ENCODE data around the gene GGT7. TPM values are rescaled to one million over a fixed set of nuclear protein-coding genes. Genes with fewer than 3 reads are reported as not detected.
A peak's percentile ranks its signal among the peaks of the same experiment; 100 is the strongest.
"Not testable (repeated sequence)": the region's sequence is repeated elsewhere in the genome, so short reads cannot be mapped to it uniquely, and the experiment has no call there.

Gene GGT7
- total RNA-seq, 1 donor from 2014 or later: 19.0 TPM

DNA sequence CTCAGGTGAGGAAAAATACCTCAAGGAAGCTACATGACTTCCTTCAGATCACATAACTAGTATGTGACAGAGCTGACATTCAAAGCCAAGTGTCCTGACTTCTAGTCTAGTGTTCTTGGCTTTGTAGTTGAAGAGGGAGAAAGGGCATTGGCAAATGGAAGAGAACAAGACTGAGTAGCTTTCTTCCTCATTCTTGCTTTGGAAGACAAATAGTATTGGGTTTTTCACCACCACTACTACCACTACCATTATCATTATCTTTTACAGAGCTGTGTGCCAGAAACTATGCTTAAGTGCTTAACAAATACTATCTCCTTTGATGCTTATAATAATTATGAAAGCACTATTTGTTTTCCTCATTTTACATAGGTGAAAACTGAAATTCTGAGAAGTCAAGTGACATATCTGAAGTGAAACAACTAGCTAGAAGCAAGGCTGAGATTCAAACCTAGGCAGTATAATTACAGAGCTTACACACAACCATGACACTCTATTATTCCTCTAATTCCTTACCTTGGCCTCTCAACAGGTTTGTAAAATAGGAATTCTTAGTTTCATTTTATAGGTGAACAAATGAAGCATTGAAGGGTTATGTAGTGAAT is 10.5 kb upstream of the GGT7 start:
- no peak for DNase-seq

GRCh38 chr20:34881689-34882088 is 9.0 kb upstream of the GGT7 start:
- no peak for DNase-seq

GRCh38 chr20:34880971-34881370 is 8.3 kb upstream of the GGT7 start:
- DNase-seq: not testable (repeated sequence)

DNA sequence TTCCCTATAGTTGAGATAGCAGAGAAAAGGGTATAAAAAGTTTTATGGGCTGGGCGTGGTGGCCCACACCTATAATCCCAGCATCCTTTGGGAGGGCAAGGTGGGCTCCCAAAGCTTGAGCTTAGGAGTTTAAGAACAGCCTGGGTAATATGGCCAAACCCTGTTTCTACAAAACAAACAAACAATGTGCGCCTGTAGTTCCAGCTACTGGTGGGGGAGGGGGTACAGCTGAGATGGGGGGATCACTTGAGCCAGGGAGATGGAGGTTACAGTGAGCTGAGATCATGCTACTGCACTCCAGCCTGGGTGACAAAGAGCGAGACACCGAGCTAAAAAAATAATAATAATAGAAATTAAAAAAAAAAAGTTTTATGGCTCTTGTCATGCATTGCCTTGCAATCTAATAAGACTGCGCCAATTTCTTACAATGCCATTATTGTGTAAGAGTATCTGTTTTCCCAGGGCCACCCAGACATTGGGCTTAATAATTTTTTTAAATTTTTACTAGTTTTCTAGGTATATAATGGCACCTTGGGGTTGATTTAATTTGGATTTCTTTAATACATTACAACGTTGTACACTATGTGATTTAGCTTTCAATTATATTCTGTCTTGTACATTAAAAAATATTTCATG is 7.7 kb upstream of the GGT7 start:
- DNase-seq: no peak

- peak; percentile 99 for DNase-seq
Measured at GRCh38 chr20:34876406-34877282, 4.0 kb upstream of the GGT7 start, which contains the start of gene ACSS2. ACSS2 (plus strand) TSS chr20:34876612; CDS start chr20:34876646, 34 bp downstream.

DNA sequence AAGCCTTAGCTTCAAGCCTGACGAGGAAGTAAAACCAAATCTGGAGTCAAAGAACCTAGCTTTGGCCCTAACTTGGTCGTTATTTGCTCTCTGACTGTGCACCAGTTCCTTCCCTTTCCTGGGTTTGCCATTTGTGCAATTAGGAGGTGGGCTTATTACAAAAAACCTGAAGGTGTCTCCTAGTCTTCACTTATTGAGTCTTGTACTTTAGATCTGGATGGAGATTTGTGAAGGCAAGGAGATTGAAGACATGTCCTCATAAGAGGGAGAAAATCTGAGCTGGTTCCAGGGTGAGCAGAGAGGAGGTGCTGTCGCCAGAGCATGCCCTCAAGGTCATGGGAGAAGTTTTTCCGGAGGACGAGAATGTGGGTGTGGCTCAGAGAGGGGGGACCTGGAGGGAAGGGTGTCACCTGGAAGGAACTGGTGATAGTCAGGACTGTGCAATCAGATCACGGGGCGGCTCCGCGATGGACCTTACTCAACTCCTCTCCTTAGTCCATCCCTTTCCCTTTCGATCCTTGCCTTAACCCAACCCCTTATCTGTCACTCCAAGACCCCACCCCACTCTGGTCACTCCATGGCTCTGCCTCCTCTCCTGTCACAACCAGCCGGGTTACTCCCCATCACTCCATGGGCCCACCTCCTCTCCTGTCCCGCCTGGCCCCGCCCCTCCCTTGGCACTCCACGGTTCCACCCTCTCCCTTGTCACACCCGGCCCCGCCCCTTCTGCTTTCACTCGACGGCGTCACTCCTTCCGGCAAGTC is 3.2 kb upstream of the GGT7 start:
- DNase-seq: no peak

- peak; percentile 59 for DNase-seq
Measured at GRCh38 chr20:34874094-34874654, 1.5 kb upstream of the GGT7 start.

DNA sequence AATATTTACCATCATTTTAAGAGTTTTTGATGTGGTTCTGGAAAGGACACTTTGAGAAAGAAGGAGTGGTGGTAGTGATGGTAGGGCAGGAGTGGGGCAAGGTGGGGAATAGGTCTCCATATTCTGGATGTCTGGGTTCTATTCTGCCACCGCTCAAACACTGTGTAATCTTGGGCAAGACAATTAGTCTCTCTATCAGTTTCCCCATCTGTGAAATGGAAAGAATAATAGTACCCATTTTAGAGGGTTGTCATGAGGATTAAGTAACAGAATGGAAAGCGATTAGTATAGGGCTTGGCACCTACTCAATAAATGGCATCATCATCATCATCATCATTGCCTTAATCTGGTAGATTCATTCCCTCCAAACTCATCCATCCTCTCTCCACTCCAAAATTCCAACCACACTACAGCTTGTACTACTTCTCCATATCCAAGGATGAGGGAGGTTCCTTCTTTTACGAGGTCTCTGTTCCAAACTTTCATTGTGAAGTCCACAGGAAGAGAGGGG is 982 bp upstream of the GGT7 start:
- DNase-seq: no peak

DNA sequence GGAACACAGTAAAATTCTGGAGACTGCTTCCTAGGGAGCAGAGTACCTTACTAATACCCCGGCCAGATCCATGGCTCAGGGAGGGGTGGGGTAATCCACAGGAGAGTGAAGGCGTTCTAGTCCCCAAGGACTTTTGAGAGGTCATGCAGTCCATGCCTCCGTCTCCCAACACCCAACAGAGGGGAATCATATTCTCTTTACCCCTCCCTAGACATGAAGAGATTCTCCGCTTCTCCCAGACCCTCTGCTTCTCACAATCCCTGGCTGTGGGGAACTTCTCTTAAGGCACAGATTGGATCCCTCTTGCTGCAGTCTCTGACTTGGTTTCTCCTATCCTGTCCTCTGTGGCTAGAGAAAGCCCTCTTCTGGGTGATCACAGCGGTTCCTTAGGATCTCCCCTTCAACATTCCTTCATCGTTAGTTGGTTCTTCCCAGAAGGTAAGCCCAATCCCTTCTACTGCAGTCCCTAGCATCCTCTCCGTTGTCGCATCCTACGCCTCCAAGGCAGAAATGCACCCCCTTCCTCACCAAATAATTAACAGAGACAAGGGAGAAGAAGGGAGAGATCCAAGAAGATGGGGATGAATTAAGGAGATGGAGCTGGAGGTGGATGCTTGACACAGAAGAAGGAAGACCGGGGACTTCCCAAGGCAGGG is 562 bp downstream of the GGT7 start:
- no peak for DNase-seq

DNA sequence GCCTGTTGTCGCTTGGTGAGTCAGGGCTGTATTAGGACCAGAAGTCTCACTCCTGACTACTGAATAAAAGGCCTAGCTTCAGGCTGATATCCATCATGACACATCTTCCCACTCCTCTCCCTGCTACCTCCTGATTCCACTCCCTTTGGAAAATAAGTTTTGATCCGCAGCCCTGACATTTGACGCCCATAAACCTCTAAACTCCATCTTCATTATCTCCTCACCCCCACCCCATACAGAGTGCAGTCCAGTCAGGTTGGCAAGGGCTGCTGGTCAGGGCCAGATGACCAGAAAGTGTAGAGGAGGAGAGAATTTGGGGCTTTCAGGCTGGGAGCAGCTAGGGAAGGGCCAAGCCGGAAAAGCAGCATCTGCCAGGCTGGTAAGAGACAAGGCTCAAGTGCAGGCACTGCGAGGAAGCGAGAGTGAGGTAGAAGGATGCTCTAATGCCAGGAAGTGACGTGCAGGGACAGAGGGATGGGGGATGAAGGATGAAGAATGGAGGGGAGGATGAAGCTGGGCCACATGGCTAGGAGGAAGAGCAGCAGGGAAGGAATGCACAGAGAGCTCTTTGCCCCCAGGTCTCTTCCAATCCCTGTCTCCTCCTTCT is 1.2 kb downstream of the GGT7 start:
- DNase-seq: peak; percentile 37

DNA sequence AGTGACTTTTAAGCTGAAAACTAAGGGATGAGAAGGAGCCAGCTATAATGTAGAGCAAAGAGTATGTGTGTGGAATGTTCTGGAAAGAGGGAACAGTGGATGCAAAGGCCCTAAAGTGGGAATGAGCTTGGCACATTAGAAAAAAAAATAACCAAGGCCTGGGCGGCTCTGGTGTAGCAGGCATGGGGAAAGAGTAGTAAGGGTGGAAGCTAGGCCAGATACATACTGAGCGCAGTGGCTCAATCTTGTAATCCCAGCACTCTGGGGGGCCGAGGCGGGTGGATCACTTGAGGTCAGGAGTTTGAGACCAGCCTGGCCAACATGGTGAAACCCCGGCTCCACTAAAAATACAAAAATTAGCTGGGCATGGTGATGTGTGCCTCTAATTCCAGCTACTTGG is 8.4 kb downstream of the GGT7 start:
- no peak for DNase-seq

GRCh38 chr20:34863421-34863965 is 9.2 kb downstream of the GGT7 start:
- DNase-seq: no peak

DNA sequence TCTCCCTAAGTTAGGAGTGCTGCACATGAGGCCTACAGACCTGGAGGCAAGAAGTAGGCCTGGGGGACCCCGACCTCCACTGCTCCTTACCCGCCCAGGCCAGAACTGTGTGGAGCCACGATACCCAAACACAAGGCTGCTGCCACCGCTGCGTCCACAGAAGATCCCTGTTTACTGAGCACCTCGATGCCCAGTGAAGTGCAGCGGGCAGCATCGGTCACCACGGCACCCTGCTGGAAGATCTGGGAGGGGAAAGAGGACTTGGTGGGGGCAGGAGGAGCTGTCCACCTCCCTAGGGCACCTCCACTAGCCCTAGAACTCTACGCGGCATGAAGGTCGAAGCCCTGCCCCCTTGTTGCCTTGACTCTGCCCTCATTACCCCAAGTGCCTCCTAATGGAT is 9.9 kb downstream of the GGT7 start:
- no peak for DNase-seq

DNA sequence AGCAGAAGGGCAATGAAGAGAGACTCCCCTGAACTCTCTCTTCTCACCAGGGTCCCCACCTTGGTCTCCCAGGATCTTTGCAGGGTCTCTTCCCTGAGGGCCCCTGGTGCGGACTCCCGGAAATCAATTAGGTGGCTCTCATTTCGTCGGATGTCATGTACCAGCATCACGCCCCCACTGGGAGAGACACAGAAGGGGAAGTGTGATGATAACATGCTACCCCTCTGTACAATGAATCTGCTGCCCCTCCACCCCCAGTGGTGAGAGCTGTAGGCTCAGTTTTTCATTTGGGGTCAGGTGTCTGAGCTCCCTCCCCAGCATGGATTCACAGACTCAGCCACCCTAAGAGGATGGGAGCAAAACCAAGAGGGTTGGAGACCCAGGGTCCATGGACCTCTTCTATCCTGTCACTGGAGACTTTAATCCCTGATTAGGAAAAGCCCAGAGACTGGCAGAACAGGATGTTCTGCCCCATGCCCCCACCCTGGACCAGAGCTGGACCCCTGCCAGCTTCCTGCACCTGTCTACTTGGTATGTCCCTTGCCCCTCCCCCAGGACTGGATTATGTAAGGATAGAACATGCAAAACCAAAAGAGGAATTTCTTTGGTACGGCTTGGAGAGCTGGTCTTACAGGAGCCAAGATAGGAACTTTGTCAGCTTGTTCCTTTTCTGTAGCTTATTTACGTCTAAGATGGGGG is 11.1 kb downstream of the GGT7 start:
- DNase-seq: no peak

DNA sequence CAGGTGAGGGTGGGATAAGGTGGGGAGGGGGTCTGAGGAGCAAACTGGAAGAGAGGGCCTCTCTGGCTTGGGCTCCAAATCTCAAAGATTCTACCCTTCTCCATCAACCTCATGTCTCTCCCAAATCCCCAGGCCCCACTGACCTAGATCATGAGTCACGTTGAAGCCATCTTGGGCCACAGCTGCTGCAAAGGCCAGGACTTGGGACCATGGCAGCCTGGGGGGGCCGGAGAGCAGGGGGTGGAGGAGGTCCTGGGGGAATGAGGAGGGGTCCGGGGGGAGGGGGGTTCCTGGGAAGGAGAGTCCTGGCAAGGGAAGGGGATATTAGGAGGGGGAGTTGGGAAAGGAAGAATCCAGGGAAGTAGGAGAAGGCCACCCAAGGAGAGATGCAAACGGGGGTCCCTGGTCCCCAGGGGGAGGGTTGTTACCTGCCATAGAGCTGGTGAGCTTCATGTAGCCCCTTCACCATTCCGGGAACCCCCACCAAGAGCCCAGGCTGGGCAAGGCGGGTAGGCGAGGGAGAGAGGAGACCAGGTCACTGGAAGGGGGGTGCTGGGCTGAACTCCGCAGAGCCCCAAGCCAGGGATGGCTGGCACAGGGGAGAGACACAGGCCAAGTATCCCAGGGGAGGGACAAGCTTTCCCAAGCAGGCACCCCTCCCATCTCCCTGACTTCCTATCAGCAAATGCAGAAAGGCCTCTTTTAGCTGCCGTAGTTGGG is 12.7 kb downstream of the GGT7 start:
- DNase-seq: no peak

- DNase-seq: no peak
Measured at GRCh38 chr20:34859367-34859766, 13.3 kb downstream of the GGT7 start.

- no peak for DNase-seq
Measured at GRCh38 chr20:34852298-34852697, 20.4 kb downstream of the GGT7 start.

GRCh38 chr20:34850969-34851368 is 21.7 kb downstream of the GGT7 start:
- DNase-seq: no peak

DNA sequence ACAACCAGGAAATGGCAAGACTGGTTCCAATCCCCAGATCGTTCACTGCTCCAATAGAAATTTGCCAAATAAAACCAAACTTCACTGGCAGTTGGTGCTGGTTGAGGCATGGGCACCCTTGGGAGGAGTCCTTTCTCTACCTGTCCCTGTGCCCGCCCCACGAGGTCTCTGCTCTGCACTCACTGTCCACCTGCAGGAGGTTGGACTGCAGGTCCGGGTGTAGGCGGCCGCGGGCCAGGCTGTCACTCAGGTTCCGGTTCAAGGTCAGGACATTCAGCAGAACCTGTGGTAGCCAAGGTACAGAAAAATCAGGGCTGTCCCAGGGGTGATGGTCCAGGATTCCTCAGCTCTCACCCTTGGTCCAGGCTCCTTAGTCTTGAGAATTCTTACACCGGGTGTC is 22.9 kb downstream of the GGT7 start:
- DNase-seq: no peak
